Upper lobe of left lung (tissue), 4 donors: Measurements from ENCODE around the gene WAPL.

ENCODE experiments used
- EP300 ChIP-seq, 4 donors: sonication (generic); formaldehyde crosslinking; IDR thresholded peaks; one replicate each; pipeline ENCODE4 v1.5.1; 2017; ENCODE audit warnings: antibody characterized with exemption in 4 of 4, control low read depth in 2 of 4
- POLR2A ChIP-seq, 4 donors: fragments of 450-650 bp; IDR thresholded peaks; one replicate each; pipeline ENCODE4 v1.5.1; 2016 to 2017; ENCODE audit warnings: antibody characterized with exemption in 4 of 4, mild to moderate bottlenecking in 2 of 4
- TF ChIP-seq, protein P1 (sequence below), 6 experiments: fragments of 450-650 bp in 4 of 6; fragments of 200-600 bp in 2 of 6; sonication (generic) in 2 of 6; IDR thresholded peaks; one replicate each; pipeline ENCODE4 v1.5.1; 2016 to 2019; ENCODE audit warnings: antibody characterized with exemption in 6 of 6

- no peak for TF ChIP-seq POLR2A (IDR thresholded peaks at IDR 0.05)
- TF ChIP-seq, protein P1, sequence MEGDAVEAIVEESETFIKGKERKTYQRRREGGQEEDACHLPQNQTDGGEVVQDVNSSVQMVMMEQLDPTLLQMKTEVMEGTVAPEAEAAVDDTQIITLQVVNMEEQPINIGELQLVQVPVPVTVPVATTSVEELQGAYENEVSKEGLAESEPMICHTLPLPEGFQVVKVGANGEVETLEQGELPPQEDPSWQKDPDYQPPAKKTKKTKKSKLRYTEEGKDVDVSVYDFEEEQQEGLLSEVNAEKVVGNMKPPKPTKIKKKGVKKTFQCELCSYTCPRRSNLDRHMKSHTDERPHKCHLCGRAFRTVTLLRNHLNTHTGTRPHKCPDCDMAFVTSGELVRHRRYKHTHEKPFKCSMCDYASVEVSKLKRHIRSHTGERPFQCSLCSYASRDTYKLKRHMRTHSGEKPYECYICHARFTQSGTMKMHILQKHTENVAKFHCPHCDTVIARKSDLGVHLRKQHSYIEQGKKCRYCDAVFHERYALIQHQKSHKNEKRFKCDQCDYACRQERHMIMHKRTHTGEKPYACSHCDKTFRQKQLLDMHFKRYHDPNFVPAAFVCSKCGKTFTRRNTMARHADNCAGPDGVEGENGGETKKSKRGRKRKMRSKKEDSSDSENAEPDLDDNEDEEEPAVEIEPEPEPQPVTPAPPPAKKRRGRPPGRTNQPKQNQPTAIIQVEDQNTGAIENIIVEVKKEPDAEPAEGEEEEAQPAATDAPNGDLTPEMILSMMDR (IDR thresholded peaks at IDR 0.05) = no peak
- no peak for TF ChIP-seq EP300 (IDR thresholded peaks at IDR 0.05)
These were observed 5.0 kb upstream of the WAPL start for GRCh38 chr10:86526606-86527005.
